ENCODE data around the gene DIP2A.

DIP2A gene

DNA sequence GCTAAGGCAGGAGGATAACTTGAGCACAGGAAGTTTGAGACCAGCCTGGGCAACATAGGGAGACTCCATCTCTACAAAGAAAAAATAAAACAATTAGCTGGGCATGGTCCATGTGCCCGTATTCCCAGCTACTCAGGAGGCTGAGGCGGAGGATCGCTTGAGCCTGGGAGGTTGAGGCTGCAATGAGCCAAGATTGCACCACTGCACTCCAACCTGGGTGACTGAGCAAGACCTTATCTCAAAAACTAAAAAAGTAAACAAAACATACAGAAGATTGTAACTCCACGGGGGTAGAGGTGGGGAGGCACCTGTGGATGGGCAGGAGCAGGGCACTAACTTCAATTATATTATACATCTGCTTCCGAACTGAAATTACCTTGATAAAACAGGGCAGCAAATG lies 141.6 kb downstream of the DIP2A start:
- no peak for DNase-seq

DNA sequence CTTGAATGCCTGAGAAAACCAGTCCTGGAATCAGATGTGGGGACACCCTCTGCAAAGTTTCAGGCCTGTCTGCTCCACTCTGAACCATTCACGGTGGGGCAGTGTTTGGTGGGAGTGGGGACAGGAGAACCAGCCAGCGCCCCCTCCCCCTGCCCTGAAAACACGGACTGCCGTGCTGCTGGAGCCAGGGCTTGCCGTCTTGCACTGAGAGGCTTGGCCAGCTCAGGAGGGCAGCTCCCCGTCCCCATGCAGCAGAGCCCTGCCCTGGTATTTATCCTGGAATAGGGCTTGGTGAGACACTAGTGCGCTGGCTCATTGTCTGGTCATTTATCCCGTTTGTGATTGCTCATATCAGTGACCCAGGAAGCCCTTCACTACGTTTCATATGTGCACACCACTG lies 142.3 kb downstream of the DIP2A start:
- DNase-seq = no peak

DNA sequence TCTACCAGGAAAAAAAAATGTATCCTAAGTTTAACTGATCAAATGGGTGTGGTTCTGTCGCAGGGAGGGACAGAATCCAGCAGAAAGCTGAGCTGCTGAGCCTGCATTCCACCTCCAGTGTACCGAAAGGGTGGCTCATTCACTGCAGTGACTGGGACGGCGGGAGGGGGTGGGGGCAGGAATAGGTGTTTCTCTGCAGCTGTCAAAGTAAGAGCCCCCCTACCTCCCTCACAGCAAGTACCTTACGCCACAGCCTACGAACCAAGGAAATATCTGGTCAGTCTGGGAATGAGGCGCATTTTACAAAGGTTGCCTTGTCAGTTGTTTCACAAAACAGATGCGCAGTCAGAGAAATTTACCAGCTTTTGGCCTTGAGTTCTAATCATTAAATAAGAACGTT lies 144.5 kb downstream of the DIP2A start:
- DNase-seq = no peak

DNA sequence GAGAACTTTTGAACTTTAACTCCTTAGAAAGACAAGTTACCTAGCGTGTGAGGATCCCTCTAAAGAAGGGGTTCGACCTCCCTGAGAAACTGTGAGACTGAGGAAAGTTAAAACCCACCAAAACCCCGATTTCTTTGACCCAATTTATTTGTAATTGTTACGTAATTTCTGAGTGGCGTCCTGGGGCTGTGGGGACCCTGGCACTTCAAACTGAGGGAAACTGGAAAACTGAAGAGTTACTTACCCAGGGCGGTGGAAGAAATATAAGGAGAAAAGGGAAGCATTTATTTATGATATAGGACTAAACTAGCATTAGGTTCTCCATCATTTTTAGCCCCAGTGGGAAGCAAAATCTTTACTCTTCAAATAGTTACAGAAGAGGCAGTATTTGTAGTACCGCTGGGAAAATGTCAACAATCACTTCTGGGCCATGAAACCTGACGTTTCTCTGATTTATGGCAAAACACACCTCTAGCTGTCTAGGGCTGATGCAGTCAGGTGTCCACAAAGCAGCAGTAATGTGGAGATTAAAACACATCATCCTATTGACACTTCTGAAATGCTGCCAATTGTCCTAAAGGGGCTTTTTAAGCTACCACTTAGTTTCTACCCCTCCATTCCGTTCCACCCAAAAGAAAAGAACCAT lies 145.8 kb downstream of the DIP2A start:
- peak; percentile 71 for DNase-seq

DNA sequence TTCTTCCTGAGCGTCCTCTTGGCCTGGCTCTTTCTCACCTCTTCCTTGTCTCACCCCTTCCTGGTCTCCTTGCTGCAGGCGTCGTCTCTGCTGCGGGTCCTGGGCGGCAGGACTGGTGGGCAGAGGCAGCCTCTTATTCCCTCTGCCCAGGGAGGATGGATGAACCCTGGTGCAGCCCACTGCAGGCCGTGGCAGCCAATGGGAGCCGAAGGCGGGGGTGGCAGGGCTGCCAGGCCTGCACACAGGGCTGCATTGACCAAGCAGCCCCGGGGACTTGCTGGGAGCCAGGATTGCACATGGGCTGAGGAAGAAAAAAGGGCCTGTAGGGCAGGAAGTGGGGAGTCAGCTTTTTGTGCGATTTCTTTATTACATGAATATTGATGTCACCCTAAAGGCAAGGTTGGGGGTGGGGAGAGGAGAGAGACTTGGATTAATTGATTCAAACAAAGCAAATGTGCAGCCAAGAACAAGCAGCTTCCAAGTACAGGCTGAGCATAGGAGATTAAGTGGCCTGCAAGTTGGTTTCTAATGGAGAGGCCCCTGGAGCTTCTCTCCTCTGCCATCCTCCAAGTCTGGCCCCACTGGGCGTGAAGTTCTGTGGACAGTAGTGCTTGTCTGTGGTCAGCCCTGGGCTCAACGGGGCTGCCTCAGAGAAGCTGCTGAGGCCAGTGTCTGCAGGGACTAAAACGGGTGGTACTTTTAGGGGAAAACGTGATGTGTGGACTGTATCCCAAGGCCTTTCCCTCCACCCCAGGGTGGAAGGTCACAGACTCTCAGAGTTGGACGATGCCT lies 146.5 kb downstream of the DIP2A start, which contains the start of gene S100B:
Gene S100B, minus strand, starts transcription at position 108 of the 792 bp plus-strand sequence. CDS start 2,667 bp downstream, outside the sequence.
- peak; percentile 77 for DNase-seq

DNA sequence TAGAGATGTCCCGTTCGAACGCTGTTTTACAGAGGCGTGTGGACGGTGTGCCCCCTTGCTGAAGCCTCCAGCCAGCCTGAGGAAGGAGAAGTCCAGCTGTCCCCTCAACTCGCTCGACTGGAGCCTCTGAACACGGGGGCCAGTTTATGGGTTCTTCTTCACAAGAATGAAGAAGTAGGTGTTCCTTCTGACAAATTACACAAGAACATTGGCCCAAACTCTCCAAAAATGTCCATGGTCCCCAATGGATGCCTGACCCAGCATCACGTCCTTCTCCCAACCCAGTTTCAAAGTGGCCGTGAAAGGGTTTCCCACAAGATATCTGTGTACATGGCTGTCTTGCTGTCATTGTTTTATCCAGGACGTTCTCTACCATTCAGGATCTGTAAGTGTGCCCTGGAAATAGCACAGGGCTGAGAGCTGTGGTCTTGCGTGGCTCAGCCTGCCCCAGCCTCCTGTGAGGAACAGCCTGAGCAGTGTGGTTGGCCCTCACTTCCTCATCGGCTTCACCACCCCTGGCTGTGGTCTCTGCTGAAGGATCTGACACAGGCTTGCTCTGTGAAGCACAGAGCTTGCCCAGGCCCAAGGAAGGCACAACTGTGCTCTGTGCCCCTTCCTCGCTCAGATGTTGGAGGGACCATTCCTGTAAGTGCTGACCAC lies 147.2 kb downstream of the DIP2A start:
- DNase-seq = no peak

DNA sequence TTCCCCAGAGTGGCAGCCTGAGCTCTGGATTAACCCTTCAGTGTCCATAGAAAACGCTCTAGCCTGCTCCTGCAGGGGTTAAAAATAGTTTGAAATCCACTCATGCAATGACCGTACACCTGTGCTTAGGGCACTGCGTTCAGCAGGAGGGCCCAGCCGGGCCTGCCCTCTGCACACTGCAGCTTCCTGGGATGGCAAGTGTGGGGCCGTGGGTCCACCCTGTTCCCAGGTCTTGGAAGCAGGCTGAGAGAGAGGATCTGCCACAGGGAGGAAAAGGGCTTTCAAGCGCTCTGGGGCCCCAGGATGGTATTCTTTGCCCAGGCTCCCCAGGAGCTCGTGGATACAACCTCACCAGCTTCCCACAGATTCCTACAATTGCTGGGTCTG lies 147.7 kb downstream of the DIP2A start:
- no peak for DNase-seq

DNA sequence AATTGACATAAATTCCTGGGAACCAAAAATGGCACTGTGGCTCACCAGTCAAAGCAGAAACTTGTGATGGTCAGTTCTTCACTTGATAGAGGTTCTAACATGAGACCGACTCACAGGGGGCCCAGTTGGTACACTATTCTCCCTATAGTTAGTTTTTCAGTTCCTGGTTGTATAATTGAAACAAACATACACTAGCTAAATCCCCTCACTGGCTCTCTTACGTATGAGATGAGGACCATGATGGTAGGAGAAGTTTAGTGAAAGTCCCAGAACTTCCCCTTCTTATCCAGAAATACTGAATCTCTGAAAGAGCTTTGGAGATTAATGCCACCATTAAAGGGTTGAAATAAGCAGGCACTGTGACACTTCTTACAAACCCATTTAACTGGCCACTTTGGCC lies 148.9 kb downstream of the DIP2A start:
- DNase-seq = no peak

DNA sequence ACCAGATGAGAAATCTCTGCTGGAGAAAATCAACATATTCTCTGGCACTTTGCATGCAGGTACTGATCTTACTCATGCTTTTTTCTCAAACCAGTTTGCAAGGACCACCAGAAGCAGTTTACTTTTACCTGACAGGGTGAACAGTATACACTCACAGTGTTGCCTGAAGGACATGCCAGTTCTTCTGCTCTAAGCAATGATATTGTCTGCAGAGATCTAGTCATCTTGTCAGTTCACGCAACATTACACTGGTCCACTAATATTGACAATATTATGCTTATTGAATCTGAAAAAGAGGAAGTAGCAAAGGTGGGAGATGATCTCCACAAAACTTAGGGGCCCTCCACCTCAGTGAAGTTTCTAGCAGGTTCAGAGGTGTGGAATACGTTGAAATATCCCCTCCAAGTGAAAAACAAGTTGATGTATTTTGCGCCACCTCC lies 150.0 kb downstream of the DIP2A start:
- DNase-seq = no peak

DNA sequence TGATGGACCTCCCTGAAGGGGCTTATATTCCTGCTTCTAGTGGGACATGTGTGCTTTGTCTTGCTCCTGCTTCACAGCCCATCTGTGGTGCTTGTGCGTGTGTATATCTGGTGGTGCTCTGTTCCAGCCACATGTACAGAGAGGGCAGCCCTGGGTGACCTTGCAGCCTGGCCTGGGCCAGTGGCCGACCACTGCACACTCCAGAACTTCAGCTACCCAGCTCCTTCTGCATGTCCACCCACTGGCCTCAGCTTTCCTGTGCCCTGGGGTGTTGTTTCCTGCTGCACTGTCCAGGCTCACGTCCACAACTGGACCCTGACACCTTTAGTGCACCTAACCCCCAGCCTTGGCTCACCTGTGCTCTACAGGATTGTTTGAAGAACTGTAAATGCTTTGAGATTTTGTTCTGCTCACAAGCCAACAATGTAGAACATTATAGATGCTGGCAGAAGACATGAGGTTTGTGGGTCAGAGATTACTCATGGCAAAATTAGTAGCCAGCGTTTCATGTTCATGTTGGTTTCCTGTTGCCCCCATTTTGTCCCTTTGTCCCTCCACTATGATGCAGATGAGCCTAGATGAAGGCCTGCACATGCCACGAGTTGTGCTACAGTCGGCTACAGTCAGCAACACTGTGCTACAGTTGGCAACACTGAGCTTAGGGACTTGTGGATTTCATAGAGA lies 151.5 kb downstream of the DIP2A start:
- DNase-seq = no peak

DNA sequence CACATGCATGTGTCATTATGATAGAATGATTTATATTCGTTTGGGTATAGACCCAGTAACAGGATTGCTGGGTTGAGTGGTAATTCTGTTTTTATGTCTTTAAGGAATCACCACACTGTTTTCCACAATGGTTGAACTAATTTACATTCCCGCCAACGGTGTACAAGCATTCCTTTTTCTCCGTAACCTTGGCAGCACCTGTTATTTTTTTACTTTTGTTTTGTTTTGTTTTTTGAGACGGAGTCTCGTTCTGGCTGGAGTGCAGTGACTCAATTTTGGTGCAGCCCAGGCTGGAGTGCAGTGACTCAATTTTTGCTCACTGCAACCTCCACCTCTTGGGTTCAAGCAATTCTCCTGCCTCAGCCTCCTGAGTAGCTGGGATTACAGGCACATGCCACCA lies 154.7 kb downstream of the DIP2A start:
- no peak for DNase-seq

DNA sequence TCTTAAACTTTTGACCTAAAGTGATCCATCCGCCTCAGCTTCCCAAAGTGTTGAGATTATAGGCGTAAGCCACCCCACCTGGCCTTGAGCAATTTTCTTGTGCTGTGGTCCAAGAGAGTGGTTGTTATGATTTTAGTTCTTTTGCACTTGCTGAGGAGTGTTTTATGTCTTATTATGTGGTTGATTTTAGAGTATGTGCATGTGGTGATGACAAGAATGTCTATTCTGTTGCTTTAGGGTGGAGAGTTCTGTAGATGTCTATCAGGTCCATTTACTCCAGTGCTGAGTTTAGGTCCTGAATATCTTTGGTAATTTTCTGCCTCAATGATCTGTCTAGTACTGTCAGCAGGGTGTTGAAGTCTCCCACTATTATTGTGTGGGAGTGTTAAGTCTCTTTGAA lies 157.4 kb downstream of the DIP2A start:
- no peak for DNase-seq

DNA sequence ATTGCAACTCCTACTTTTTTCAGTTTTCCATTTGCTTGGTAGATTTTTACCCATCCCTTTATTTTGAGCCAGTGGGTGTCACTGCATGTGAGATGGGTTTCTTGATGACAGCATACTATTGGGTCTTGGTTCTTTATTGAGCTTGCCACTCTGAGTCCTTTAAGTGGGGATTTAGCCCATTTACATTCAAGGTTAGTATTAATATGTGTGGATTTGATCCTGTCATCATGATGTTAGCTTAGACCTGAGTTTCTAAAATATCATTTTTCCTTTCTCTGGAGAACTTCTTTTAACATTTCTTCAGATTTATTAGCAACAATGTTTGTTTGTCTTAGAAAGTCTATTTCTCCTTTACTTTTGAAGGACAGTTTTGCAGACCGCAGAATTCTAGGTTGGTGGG lies 158.0 kb downstream of the DIP2A start:
- DNase-seq = no peak

DNA sequence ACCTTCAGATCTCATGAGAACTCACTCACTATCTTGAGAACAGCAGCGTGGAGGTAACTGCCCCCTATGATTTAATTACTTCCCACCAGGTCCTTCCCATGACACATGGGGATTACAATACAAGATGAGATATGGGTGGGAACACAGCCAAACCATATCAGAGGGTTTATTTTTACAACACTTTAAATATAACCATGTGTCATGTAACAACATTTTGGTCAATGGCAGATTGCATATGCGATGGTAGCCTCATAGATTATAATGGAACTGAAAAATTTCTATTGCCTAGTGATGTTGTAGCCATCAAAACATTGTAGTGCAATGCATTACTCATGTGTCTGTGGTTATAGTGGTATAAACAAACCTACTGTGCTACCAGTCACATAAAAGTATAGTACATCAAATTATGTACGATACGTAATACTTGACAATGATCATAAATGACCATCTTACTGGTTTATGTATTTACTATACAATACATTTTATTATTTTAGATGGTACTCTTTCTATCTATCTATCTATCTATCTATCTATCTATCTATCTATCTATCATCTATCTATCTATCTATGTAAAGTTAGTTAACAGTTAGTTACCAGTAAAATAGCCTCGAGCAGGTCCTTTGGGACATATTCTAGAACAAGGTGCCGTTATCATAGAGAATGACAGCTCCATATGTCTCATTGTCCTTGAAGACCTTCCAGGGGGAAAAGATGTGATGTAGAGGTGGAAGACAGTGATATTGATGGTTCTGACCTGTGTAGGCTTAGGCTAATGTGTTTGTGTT lies 158.8 kb downstream of the DIP2A start:
- no peak for DNase-seq

DNA sequence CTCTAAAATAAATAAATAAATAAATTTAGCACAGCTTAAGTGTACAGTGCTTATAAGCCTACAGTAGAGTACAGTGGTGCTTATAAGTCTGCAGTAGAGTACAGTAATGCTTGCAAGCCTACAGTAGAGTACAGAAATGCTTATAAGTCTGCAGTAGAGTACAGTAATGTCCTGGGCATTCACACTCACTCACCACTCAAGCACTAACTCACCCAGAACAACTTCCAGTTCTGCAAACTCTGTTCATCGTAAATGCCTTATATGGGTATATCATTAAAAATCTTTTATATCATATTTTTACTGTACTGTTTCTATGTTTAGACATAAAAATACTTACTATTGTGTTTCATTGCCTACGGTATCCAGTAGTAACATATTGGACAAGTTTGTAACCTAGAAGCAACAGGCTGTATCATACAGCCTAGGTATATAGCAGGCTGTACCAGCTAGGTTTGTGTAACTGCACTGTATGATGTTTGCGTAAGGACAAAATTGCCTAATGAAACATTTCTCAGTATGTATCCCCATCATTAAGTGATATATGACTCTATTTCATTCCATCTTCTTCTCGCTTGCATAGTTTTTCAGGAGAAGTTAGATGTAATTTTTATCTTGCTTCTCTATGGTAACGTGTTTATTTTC lies 160.2 kb downstream of the DIP2A start:
- no peak for DNase-seq

All from NCI-H69 (cell line).